GM19099 (cell line): ENCODE results near the gene GARRE1.

ENCODE experiments used
- POLR2A ChIP-seq: IDR thresholded peaks from 3 replicates; pipeline ENCODE4 v1.6.1; 2011; ENCODE audit warnings: low read depth; ENCODE audit not compliant: insufficient read length; ENCODE audit errors: extremely low read depth

GARRE1 gene

GRCh38 chr19:34274827-34275625, 20.7 kb downstream of the GARRE1 start:
- TF ChIP-seq POLR2A = no peak

DNA sequence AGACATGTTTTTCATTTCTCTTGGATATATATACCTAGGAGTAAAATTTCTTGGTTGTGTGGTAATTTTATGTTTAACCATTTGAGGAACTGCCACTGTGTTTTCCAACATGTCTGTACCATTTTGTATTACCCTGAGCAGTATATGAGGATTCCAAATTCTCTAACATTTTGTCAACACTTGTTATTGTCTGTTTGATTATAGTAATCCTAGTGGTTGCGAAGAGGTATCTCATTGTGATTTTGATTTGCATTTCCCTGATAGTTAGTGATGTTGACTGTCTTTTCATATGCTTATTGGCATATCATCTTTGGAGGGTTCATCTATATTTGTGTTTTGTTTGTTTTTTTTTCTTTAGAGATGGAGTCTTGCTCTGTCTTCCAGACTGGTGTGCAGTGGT, 21.4 kb downstream of the GARRE1 start:
- no peak for TF ChIP-seq POLR2A

DNA sequence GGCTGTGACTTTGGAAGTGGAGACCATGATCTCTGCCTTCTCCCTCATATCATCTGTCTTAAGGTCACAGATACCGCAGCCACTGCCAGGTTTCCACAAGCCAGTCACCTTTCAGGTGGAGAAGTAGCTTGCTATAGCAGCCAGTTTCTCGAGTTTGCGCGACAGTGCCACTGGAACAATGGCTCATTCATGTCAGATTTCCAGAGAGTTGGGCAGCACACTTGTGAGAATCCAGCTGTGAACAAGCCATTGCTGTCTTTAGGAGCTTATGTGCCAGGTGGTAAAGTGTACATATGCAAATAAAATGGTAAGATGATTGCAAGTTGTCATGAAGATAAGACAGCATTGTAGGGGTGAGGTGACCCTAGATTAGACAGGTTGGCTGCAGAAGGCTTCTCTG, 22.3 kb downstream of the GARRE1 start:
- no peak for TF ChIP-seq POLR2A

GRCh38 chr19:34277244-34277643, 22.9 kb downstream of the GARRE1 start:
- no peak for TF ChIP-seq POLR2A

- no peak for TF ChIP-seq POLR2A
These were observed 24.4 kb downstream of the GARRE1 start for GRCh38 chr19:34278783-34279182.

DNA sequence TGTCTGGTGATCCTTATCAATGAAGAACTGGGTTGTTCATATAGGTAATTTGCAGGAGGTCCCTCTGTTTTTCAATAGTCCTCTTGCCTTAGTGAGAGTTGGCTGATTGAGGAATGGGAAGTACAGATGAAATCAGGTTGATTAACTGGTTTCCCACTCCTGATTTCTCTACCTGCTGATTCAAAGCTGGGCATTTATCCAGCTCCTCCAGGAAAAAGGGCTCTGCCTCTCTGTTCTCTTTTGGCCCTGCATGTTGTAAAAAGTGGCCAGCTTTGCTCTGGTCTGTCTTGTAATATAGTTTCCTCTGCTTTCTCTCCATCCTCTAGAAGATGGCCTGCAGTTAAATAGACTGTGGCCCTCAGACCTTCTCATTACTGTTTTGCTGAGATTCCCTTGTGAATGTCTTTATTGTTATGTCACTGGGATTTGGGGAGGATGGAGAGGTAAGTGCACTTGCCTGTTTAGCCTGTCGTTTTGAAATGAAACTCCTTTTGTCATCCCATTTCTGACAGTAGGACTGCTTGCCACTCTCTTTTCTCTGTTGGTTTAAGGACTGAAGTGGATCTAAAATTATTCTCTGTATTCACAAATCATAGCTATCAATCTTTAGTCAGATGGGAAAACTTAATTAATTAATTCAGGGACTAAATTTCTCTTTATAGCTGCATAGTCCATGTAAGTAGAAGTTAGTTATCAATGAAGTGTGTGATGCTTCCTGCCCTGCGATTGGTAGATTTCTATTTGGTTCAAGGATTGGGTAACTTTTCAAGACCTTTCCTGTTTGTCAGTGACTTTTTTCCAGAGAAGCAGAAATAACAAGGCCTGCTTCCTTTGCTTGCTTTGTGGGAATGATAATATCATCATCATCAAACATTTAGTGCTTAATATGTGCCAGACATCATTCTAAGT, 28.5 kb downstream of the GARRE1 start:
- TF ChIP-seq POLR2A = no peak

- no peak for TF ChIP-seq POLR2A
These were observed 30.2 kb downstream of the GARRE1 start for GRCh38 chr19:34284505-34284904.

GRCh38 chr19:34287662-34288140, 33.3 kb downstream of the GARRE1 start:
- TF ChIP-seq POLR2A = no peak

DNA sequence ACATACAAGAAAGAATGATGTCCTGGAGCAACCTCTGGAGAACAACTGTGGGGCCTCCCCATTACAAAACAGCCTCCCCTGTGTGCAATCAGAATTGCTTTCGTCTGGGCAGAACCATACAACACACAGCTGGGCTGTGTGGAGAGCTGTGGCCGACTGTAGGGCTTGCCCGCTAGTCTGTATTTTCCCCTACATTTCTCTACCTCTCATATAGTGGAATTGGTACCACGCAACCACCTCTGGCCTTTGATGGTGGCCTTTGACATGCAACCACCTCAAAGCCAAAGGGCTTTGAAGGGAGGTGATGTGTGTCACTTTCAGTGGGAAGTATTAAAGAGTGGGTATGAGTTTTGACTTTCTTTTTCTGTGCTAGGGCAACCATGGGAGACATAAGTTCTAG, 34.0 kb downstream of the GARRE1 start:
- TF ChIP-seq POLR2A = no peak

GRCh38 chr19:34291235-34291634, 36.9 kb downstream of the GARRE1 start:
- no peak for TF ChIP-seq POLR2A

DNA sequence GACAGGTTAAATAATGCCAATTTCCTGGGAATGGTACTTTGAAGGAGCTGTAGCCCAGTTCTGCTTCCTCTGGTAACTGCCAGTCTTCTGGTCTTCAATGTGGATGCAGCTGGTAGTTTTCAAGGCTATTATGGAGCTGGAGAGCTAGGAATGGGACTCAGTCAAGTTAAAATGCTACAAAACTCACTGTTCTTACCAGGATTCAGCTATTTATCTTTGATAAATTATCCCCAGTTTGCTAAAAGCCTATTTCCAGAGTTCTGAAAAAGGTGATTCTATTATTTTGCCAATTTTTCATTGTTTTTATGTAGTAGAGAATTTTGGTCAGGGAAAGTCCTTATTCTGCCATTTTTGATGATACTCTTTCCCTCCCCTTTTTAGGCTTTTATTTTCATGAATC, 40.7 kb downstream of the GARRE1 start:
- no peak for TF ChIP-seq POLR2A

DNA sequence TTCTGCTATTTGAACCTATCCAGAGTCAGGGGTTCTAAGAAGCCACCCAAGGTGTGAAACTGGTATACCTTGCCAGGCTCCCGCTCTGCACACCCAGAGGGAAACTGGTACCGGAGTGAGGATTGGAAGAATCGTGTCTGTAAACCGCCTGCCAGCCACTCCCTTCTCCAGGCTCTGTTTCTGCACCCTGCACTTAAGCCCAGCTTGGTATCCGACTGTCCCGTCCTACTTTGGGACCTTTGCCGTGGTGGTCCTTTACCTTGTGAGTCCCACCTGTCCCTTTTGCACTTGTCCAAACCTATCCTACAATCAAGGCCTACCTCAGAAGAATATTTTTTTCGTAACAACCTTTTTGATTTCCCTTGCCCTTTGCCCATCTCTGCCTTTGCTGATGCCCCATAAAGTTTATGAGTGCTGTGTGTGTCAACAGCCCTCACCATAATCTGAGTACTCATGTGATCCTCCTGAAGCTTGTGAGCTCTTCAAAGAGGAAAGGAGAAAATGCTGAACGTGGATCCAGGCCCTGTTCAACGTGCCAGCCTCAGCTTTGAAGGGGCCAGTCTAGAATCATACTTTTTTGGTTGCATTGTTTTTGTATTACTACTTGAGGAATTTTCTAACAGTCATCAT, 44.7 kb downstream of the GARRE1 start:
- TF ChIP-seq POLR2A = no peak

GRCh38 chr19:34299576-34299975, 45.2 kb downstream of the GARRE1 start:
- TF ChIP-seq POLR2A = no peak

- no peak for TF ChIP-seq POLR2A
These were observed 46.0 kb downstream of the GARRE1 start for GRCh38 chr19:34300380-34300779.

DNA sequence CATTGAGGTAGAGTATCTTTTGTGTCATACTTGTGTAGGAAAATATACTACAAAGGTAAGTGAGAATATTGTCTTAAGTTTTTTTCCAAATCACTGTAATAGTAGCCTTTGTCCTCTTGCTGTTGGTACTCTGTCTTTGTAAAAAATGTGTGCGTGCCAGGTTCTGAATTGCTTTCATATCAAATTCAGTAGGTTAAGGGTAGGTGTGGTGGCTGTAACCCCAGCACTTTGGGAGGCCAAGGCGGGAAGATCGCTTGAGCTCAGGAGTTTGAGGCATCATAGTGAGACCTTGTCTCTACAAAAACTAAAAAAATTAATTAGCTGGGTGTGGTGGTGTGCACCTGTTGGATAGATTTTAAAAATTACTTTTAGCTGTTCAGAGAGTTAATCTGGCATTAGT, 46.6 kb downstream of the GARRE1 start:
- TF ChIP-seq POLR2A = no peak
